K562 (cell line): ENCODE results near the gene CCDC7. TPM values are rescaled to one million over a fixed set of nuclear protein-coding genes. Genes with fewer than 3 reads are reported as not detected.

Experiments
- CTBP1 ChIP-seq: fragments of 450-650 bp; IDR thresholded peaks from 2 replicates; pipeline ENCODE4 v1.6.1; 2016; ENCODE audit warnings: borderline replicate concordance
- DDX20 ChIP-seq: fragments of 450-650 bp; IDR thresholded peaks from 2 replicates; pipeline ENCODE4 v1.6.1; 2016; ENCODE audit warnings: missing genetic modification characterization, low read depth, mild to moderate bottlenecking, missing compliant biosample characterization, moderate library complexity
- FOS ChIP-seq: IDR thresholded peaks from 3 replicates; pipeline ENCODE4 v1.6.1; 2011; ENCODE audit not compliant: insufficient read length; ENCODE audit errors: extremely low read depth
- FOXK2 ChIP-seq, 2 experiments: fragments of 450-650 bp; IDR thresholded peaks in 1 of 2; conservative IDR thresholded peaks in 1 of 2; 2 replicates each; pipeline ENCODE4 v1.6.1; 2016; ENCODE audit warnings: low read depth in 2 of 2, mild to moderate bottlenecking in 1 of 2
- GATA2 ChIP-seq: sonication (generic); formaldehyde crosslinking; IDR thresholded peaks from 2 replicates; pipeline ENCODE4 v1.4.0; 2020; ENCODE audit warnings: mild to moderate bottlenecking, missing genetic modification reagents
- MXD1 ChIP-seq: fragments of 250-450 bp; sonication (Bioruptor Pico); IDR thresholded peaks from 2 replicates; pipeline ENCODE4 v1.8.0; 2021; ENCODE audit warnings: borderline replicate concordance, mild to moderate bottlenecking, moderate library complexity; ENCODE audit not compliant: poor library complexity, severe bottlenecking
- NCOA2 ChIP-seq, 2 experiments: fragments of 450-650 bp; IDR thresholded peaks; 2 replicates each; pipeline ENCODE4 v1.6.1; 2018; ENCODE audit warnings: mild to moderate bottlenecking in 2 of 2, moderate library complexity in 1 of 2; ENCODE audit not compliant: partially characterized antibody in 2 of 2
- NR2C1 ChIP-seq, 2 experiments: fragments of 450-650 bp; IDR thresholded peaks; 2 replicates each; pipeline ENCODE4 v1.6.1; 2017; ENCODE audit warnings: mild to moderate bottlenecking in 2 of 2, antibody characterized with exemption in 1 of 2, inconsistent platforms in 1 of 2, missing compliant biosample characterization in 1 of 2, missing genetic modification characterization in 1 of 2
- PHB ChIP-seq: fragments of 250-450 bp; sonication (Bioruptor Pico); IDR thresholded peaks from 2 replicates; pipeline ENCODE4 v1.5.0; 2021
- SMARCB1 ChIP-seq: IDR thresholded peaks from 2 replicates; pipeline ENCODE4 v1.6.1; 2011; ENCODE audit warnings: improper control_type of control experiment, low read depth; ENCODE audit not compliant: insufficient read length
- SOX6 ChIP-seq: fragments of 450-650 bp; IDR thresholded peaks from 2 replicates; pipeline ENCODE4 v1.6.1; 2014; ENCODE audit warnings: mild to moderate bottlenecking
- SRSF1 ChIP-seq: fragments of 200-400 bp; formaldehyde crosslinking; IDR thresholded peaks from 2 replicates; pipeline ENCODE4 v1.6.1; 2017; ENCODE audit warnings: mild to moderate bottlenecking, low read depth, low read length, moderate library complexity
- ZNF121 ChIP-seq: sonication (generic); formaldehyde crosslinking; conservative IDR thresholded peaks from 2 replicates; pipeline ENCODE4 v1.8.0; 2022; ENCODE audit warnings: missing genetic modification reagents
- polyA plus RNA-seq, 8 experiments: library from polyadenylated mRNA; depleted of rRNA in 4 of 8; stranded (reverse) in 5 of 8; unstranded in 3 of 8; fragments of >200 nt; fragmentation: Nextera tagmentation in 2 of 8; fragmentation: Illumina TruSeq in 1 of 8; extraction: Ambion mirVana in 2 of 8; extraction: Trizol in 1 of 8; gene quantifications; 2 replicates each; pipeline versions ENCODE4 v1.2.1 to v1.2.3, GENCODE V29; 2011 to 2014; ENCODE audit warnings: inconsistent platforms in 1 of 8, missing spikeins in 1 of 8
- total RNA-seq, 7 experiments: library from RNA; depleted of rRNA in 6 of 7; stranded (reverse); fragments of >200 nt in 6 of 7; fragmentation: Illumina TruSeq in 2 of 7; extraction: Trizol in 2 of 7; gene quantifications; 2 replicates each; pipeline versions ENCODE4 v1.2.1 to v1.2.3, GENCODE V29; 2011 to 2021; ENCODE audit warnings: low replicate concordance in 1 of 7
- TF ChIP-seq, protein P1 (sequence below): fragments of 200-800 bp; sonication (Bioruptor generic); IDR thresholded peaks from 2 replicates; pipeline ENCODE4 v1.6.1; 2017; ENCODE audit warnings: missing genetic modification characterization, missing compliant biosample characterization
- TF ChIP-seq, protein P2 (sequence below): fragments of 250-450 bp; sonication (Bioruptor Pico); IDR thresholded peaks from 2 replicates; pipeline ENCODE4 v1.9.0; 2021; ENCODE audit warnings: mild to moderate bottlenecking

CCDC7 gene
- total and polyA plus RNA-seq, 9 of the 15 experiments (the other 6 are each of a cell fraction or from before 2014, with no cell fraction given), result 1.5 to 6.6 (median 2.7) TPM

DNA sequence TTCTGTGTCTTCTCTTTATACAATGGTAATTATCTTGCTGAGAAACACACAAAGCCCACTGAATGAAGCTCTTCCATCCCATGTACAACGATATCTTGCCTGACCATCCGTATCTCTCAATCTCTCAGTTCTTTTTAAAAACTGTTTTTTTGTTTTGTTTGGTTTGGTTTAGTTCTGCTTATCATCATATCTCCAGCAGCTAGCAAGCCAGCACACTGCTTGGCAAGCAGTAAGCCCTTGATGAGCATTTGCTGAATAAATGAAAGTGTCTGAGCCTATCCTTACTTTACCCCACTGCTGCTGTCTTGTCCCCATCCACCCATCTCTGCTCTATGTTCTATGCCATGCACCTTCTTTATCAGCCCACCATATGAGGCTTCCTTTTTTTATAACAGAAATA, 477.9 kb downstream of the CCDC7 start (continued):
- TF ChIP-seq, protein P1, sequence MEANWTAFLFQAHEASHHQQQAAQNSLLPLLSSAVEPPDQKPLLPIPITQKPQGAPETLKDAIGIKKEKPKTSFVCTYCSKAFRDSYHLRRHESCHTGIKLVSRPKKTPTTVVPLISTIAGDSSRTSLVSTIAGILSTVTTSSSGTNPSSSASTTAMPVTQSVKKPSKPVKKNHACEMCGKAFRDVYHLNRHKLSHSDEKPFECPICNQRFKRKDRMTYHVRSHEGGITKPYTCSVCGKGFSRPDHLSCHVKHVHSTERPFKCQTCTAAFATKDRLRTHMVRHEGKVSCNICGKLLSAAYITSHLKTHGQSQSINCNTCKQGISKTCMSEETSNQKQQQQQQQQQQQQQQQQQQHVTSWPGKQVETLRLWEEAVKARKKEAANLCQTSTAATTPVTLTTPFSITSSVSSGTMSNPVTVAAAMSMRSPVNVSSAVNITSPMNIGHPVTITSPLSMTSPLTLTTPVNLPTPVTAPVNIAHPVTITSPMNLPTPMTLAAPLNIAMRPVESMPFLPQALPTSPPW (CRISPR knock-in tag), result no peak
- TF ChIP-seq PHB, result no peak
- no peak for TF ChIP-seq NCOA2 (IDR thresholded peaks at IDR 0.05; ENCODE audit: partially characterized antibody in 2 of 2)
- TF ChIP-seq SMARCB1, result no peak
- TF ChIP-seq SRSF1, result no peak
- TF ChIP-seq FOS, result no peak
- TF ChIP-seq GATA2 (CRISPR knock-in tag), result peak; percentile 48; the same call in 1 of the 2 replicates
- TF ChIP-seq NR2C1 (IDR thresholded peaks at IDR 0.05), result no peak
- no peak for TF ChIP-seq NR2C1 (tag; IDR thresholded peaks at IDR 0.05)
- TF ChIP-seq, protein P2, sequence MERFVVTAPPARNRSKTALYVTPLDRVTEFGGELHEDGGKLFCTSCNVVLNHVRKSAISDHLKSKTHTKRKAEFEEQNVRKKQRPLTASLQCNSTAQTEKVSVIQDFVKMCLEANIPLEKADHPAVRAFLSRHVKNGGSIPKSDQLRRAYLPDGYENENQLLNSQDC (CRISPR knock-in tag), result no peak
- no peak for TF ChIP-seq DDX20 (tag)
- TF ChIP-seq FOXK2 (conservative IDR thresholded peaks at IDR 0.05 in 1 of 2, IDR thresholded peaks at IDR 0.05 in 1 of 2; ENCODE audit: low read depth in 2 of 2), result no peak
- no peak for TF ChIP-seq CTBP1
- TF ChIP-seq ZNF121, result no peak
- peak; percentile 49; the same call in 1 of the 2 replicates for TF ChIP-seq SOX6
- TF ChIP-seq MXD1, result no peak

Other genes with a start within 250 kb of the CCDC7 start
- gene EPC1, start 99.0 kb upstream of the CCDC7 start, total RNA-seq (2014; rRNA removed), result 16.1 and 27.6 TPM in 2 replicates
- 14.1 and 15.9 TPM in 2 replicates for gene EPC1, start 99.0 kb upstream of the CCDC7 start, total RNA-seq (2014; rRNA removed; fragmentation: Illumina TruSeq; extraction: Trizol)
- gene EPC1, start 99.0 kb upstream of the CCDC7 start, total RNA-seq (2015; rRNA removed; fragmentation: Illumina TruSeq; extraction: Trizol), result 15.6 and 18.7 TPM in 2 replicates
- 21.3 and 25.7 TPM in 2 replicates for gene EPC1, start 99.0 kb upstream of the CCDC7 start, total RNA-seq (2021)
- gene EPC1, start 99.0 kb upstream of the CCDC7 start, polyA plus RNA-seq (2011; rRNA removed), result 43.6 and 48.7 TPM in 2 replicates
- gene EPC1, start 99.0 kb upstream of the CCDC7 start, polyA plus RNA-seq (2014; fragmentation: Illumina TruSeq; extraction: Trizol), result 21.6 and 24.2 TPM in 2 replicates
- gene EPC1, start 99.0 kb upstream of the CCDC7 start, polyA plus RNA-seq (2014; fragmentation: Nextera tagmentation; extraction: Ambion mirVana), result 1 to 10 TPM; 7.0 to 7.2 TPM
- 29.8 and 32.1 TPM in 2 replicates for gene EPC1, start 99.0 kb upstream of the CCDC7 start, polyA plus RNA-seq (2014; rRNA removed)